Endometrial microvascular endothelial cells (primary cell): ENCODE measurements around the gene PCDHGA5. TPM values are rescaled to one million over a fixed set of nuclear protein-coding genes. Genes with fewer than 3 reads are reported as not detected.
"Not testable (repeated sequence)": the region's sequence is repeated elsewhere in the genome, so short reads cannot be mapped to it uniquely, and the experiment has no call there.

Experiments
- in situ Hi-C: cut with HindIII; loops from 2 replicates; pipeline ENCODE4 v1.10.0; 2017; ENCODE audit warnings: low sequenced_read_pairs, low pct_unique_long_range_greater_than_20kb; ENCODE audit errors: inconsistent ontology term
- total RNA-seq: library from RNA; depleted of rRNA; stranded (reverse); fragments of >200 nt; gene quantifications from one replicate; pipeline ENCODE4 v1.2.3, GENCODE V29; 2015; ENCODE audit errors: inconsistent ontology term

PCDHGA5 gene
- total RNA-seq, 1 donor from 2014 or later = 0.46 TPM

- in situ Hi-C loops = not testable (repeated sequence)
Observed at GRCh38 chr5:141407790-141408505, 44.0 kb downstream of the PCDHGA5 start, which contains the start of gene PCDHGB6. Gene PCDHGB6, plus strand, starts transcription at chr5:141408021. Its CDS starts 182 bp downstream, at chr5:141408203.

- in situ Hi-C loops = no loop called here
Observed at GRCh38 chr5:141409598-141410306, 45.8 kb downstream of the PCDHGA5 start.

- in situ Hi-C loops = no loop called here
Observed at GRCh38 chr5:141411575-141411974, 47.6 kb downstream of the PCDHGA5 start.

- in situ Hi-C loops = no loop called here
Observed at GRCh38 chr5:141412854-141413539, 49.0 kb downstream of the PCDHGA5 start, which contains the start of gene PCDHGA10. Gene PCDHGA10, plus strand, starts transcription at chr5:141412987. Its CDS starts 189 bp downstream, at chr5:141413176.

- in situ Hi-C loops = no loop called here
Observed at GRCh38 chr5:141413540-141414069, 49.6 kb downstream of the PCDHGA5 start.

- in situ Hi-C loops = not testable (repeated sequence)
Observed at GRCh38 chr5:141414548-141415274, 50.7 kb downstream of the PCDHGA5 start.

GRCh38 chr5:141415275-141415618 lies 51.3 kb downstream of the PCDHGA5 start:
- in situ Hi-C loops = not testable (repeated sequence)

Other genes with a start within 250 kb of the PCDHGA5 start
- gene PCDHB4, start 242.3 kb upstream of the PCDHGA5 start, total RNA-seq = 0.09 TPM
- gene PCDHB5, start 229.0 kb upstream of the PCDHGA5 start, total RNA-seq = 1.4 TPM
- gene PCDHB6, start 214.1 kb upstream of the PCDHGA5 start, total RNA-seq = 0.28 TPM
- gene PCDHB7, start 191.5 kb upstream of the PCDHGA5 start, total RNA-seq = 1.2 TPM
- gene PCDHB8, start 186.4 kb upstream of the PCDHGA5 start, total RNA-seq = not detected
- gene PCDHB16, start 181.8 kb upstream of the PCDHGA5 start, total RNA-seq = 0.28 TPM
- gene PCDHB9, start 177.0 kb upstream of the PCDHGA5 start, total RNA-seq = not detected
- 0.19 TPM for gene PCDHB10, start 171.8 kb upstream of the PCDHGA5 start, total RNA-seq
- gene PCDHB11, start 164.5 kb upstream of the PCDHGA5 start, total RNA-seq = 0.19 TPM
- not detected for gene PCDHB12, start 155.4 kb upstream of the PCDHGA5 start, total RNA-seq
- gene PCDHB13, start 150.2 kb upstream of the PCDHGA5 start, total RNA-seq = 0.65 TPM
- 0.37 TPM for gene PCDHB14, start 140.8 kb upstream of the PCDHGA5 start, total RNA-seq
- not detected for gene PCDHB15, start 118.8 kb upstream of the PCDHGA5 start, total RNA-seq
- gene SLC25A2, start 60.1 kb upstream of the PCDHGA5 start, total RNA-seq = 0.09 TPM
- gene TAF7, start 43.4 kb upstream of the PCDHGA5 start, total RNA-seq = 45.0 TPM
- gene PCDHGA1, start 33.6 kb upstream of the PCDHGA5 start, total RNA-seq = 0.09 TPM
- gene PCDHGA2, start 25.4 kb upstream of the PCDHGA5 start, total RNA-seq = 0.84 TPM
- 1.3 TPM for gene PCDHGA3, start 20.3 kb upstream of the PCDHGA5 start, total RNA-seq
- 0.74 TPM for gene PCDHGB1, start 14.1 kb upstream of the PCDHGA5 start, total RNA-seq
- 3.2 TPM for gene PCDHGA4, start 9.1 kb upstream of the PCDHGA5 start, total RNA-seq
- gene PCDHGB2, start 4.2 kb upstream of the PCDHGA5 start, total RNA-seq = 2.0 TPM
- gene PCDHGB3, start 6.1 kb downstream of the PCDHGA5 start, total RNA-seq = 0.65 TPM
- gene PCDHGA6, start 9.7 kb downstream of the PCDHGA5 start, total RNA-seq = 1.2 TPM
- 1.0 TPM for gene PCDHGA7, start 18.6 kb downstream of the PCDHGA5 start, total RNA-seq
- gene PCDHGB4, start 23.5 kb downstream of the PCDHGA5 start, total RNA-seq = 2.4 TPM
- gene PCDHGA8, start 28.5 kb downstream of the PCDHGA5 start, total RNA-seq = under 0.01 TPM
- 3.7 TPM for gene PCDHGB5, start 33.8 kb downstream of the PCDHGA5 start, total RNA-seq
- 0.19 TPM for gene PCDHGA9, start 38.6 kb downstream of the PCDHGA5 start, total RNA-seq
- 1.0 TPM for gene PCDHGB6, start 43.9 kb downstream of the PCDHGA5 start, total RNA-seq
- gene PCDHGA10, start 48.8 kb downstream of the PCDHGA5 start, total RNA-seq = 1.1 TPM
- 1.2 TPM for gene PCDHGB7, start 53.5 kb downstream of the PCDHGA5 start, total RNA-seq
- 4.5 TPM for gene PCDHGA11, start 56.9 kb downstream of the PCDHGA5 start, total RNA-seq
- 0.74 TPM for gene PCDHGA12, start 66.3 kb downstream of the PCDHGA5 start, total RNA-seq
- gene PCDHGC3, start 111.8 kb downstream of the PCDHGA5 start, total RNA-seq = 8.1 TPM
- gene PCDHGC4, start 120.9 kb downstream of the PCDHGA5 start, total RNA-seq = not detected
- not detected for gene PCDHGC5, start 124.9 kb downstream of the PCDHGA5 start, total RNA-seq